ENCODE measurements around the gene ARVCF.

DNA sequence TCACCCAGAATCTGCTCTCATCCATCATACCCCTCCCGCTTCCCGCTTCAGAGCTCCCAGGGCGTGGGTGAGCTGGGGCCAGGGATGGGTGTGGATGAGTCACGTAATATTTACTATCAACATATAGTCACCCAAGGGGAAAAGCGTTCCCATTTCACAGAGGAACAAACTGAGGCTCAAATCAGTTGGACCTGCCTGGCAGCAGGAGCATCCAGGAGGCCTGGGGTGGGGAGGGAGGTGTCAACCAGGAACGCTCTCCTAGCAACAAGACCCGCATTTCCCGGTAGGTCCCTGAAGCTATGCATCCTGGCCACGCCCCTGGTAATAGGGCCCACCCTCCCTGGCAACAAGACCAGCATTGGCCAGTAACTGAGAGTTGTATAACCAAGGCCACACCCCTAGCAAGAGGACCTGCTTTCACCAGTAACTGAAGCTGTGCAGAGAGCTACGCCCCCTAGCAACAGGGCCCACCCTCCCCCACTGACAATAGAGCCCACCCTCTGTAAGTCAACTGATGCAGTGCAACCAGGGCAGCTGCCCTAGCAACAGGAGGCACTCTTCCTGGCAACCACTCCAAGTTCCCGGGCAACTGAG, 42.3 kb downstream of the ARVCF start:
- TF ChIP-seq, protein P1, sequence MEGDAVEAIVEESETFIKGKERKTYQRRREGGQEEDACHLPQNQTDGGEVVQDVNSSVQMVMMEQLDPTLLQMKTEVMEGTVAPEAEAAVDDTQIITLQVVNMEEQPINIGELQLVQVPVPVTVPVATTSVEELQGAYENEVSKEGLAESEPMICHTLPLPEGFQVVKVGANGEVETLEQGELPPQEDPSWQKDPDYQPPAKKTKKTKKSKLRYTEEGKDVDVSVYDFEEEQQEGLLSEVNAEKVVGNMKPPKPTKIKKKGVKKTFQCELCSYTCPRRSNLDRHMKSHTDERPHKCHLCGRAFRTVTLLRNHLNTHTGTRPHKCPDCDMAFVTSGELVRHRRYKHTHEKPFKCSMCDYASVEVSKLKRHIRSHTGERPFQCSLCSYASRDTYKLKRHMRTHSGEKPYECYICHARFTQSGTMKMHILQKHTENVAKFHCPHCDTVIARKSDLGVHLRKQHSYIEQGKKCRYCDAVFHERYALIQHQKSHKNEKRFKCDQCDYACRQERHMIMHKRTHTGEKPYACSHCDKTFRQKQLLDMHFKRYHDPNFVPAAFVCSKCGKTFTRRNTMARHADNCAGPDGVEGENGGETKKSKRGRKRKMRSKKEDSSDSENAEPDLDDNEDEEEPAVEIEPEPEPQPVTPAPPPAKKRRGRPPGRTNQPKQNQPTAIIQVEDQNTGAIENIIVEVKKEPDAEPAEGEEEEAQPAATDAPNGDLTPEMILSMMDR (conservative IDR thresholded peaks at IDR 0.05; ENCODE audit: low read depth in 2 of 2) = no peak
- no peak for TF ChIP-seq POLR2AphosphoS5 (IDR thresholded peaks at IDR 0.05; ENCODE audit: low read depth)
- TF ChIP-seq, protein P2, sequence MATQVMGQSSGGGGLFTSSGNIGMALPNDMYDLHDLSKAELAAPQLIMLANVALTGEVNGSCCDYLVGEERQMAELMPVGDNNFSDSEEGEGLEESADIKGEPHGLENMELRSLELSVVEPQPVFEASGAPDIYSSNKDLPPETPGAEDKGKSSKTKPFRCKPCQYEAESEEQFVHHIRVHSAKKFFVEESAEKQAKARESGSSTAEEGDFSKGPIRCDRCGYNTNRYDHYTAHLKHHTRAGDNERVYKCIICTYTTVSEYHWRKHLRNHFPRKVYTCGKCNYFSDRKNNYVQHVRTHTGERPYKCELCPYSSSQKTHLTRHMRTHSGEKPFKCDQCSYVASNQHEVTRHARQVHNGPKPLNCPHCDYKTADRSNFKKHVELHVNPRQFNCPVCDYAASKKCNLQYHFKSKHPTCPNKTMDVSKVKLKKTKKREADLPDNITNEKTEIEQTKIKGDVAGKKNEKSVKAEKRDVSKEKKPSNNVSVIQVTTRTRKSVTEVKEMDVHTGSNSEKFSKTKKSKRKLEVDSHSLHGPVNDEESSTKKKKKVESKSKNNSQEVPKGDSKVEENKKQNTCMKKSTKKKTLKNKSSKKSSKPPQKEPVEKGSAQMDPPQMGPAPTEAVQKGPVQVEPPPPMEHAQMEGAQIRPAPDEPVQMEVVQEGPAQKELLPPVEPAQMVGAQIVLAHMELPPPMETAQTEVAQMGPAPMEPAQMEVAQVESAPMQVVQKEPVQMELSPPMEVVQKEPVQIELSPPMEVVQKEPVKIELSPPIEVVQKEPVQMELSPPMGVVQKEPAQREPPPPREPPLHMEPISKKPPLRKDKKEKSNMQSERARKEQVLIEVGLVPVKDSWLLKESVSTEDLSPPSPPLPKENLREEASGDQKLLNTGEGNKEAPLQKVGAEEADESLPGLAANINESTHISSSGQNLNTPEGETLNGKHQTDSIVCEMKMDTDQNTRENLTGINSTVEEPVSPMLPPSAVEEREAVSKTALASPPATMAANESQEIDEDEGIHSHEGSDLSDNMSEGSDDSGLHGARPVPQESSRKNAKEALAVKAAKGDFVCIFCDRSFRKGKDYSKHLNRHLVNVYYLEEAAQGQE (IDR thresholded peaks at IDR 0.05; ENCODE audit: unreplicated experiment) = no peak
- no peak for TF ChIP-seq EZH2 (IDR thresholded peaks at IDR 0.05; ENCODE audit: low read depth, unreplicated experiment)
- 0 out of 2 replicates have a peak, but pooled peaks have one; percentile 8 for TF ChIP-seq CREB1 (CRISPR knock-in tag; IDR thresholded peaks at IDR 0.05; ENCODE audit: low read depth)
- no peak for TF ChIP-seq EZH2phosphoT487 (IDR thresholded peaks at IDR 0.05; ENCODE audit: unreplicated experiment)
- TF ChIP-seq ZNF331 (CRISPR knock-in tag; IDR thresholded peaks at IDR 0.05; ENCODE audit: low read depth) = no peak
- no peak for TF ChIP-seq JUNB (IDR thresholded peaks at IDR 0.05; ENCODE audit: unreplicated experiment)
- TF ChIP-seq, protein P3, sequence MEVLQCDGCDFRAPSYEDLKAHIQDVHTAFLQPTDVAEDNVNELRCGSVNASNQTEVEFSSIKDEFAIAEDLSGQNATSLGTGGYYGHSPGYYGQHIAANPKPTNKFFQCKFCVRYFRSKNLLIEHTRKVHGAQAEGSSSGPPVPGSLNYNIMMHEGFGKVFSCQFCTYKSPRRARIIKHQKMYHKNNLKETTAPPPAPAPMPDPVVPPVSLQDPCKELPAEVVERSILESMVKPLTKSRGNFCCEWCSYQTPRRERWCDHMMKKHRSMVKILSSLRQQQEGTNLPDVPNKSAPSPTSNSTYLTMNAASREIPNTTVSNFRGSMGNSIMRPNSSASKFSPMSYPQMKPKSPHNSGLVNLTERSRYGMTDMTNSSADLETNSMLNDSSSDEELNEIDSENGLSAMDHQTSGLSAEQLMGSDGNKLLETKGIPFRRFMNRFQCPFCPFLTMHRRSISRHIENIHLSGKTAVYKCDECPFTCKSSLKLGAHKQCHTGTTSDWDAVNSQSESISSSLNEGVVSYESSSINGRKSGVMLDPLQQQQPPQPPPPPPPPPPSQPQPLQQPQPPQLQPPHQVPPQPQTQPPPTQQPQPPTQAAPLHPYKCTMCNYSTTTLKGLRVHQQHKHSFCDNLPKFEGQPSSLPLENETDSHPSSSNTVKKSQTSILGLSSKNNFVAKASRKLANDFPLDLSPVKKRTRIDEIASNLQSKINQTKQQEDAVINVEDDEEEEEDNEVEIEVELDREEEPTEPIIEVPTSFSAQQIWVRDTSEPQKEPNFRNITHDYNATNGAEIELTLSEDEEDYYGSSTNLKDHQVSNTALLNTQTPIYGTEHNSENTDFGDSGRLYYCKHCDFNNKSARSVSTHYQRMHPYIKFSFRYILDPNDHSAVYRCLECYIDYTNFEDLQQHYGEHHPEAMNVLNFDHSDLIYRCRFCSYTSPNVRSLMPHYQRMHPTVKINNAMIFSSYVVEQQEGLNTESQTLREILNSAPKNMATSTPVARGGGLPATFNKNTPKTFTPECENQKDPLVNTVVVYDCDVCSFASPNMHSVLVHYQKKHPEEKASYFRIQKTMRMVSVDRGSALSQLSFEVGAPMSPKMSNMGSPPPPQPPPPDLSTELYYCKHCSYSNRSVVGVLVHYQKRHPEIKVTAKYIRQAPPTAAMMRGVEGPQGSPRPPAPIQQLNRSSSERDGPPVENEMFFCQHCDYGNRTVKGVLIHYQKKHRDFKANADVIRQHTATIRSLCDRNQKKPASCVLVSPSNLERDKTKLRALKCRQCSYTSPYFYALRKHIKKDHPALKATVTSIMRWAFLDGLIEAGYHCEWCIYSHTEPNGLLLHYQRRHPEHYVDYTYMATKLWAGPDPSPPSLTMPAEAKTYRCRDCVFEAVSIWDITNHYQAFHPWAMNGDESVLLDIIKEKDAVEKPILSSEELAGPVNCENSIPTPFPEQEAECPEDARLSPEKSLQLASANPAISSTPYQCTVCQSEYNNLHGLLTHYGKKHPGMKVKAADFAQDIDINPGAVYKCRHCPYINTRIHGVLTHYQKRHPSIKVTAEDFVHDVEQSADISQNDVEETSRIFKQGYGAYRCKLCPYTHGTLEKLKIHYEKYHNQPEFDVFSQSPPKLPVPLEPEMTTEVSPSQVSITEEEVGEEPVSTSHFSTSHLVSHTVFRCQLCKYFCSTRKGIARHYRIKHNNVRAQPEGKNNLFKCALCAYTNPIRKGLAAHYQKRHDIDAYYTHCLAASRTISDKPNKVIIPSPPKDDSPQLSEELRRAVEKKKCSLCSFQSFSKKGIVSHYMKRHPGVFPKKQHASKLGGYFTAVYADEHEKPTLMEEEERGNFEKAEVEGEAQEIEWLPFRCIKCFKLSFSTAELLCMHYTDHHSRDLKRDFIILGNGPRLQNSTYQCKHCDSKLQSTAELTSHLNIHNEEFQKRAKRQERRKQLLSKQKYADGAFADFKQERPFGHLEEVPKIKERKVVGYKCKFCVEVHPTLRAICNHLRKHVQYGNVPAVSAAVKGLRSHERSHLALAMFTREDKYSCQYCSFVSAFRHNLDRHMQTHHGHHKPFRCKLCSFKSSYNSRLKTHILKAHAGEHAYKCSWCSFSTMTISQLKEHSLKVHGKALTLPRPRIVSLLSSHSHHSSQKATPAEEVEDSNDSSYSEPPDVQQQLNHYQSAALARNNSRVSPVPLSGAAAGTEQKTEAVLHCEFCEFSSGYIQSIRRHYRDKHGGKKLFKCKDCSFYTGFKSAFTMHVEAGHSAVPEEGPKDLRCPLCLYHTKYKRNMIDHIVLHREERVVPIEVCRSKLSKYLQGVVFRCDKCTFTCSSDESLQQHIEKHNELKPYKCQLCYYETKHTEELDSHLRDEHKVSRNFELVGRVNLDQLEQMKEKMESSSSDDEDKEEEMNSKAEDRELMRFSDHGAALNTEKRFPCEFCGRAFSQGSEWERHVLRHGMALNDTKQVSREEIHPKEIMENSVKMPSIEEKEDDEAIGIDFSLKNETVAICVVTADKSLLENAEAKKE (CRISPR knock-in tag; IDR thresholded peaks at IDR 0.05) = no peak
- TF ChIP-seq, protein P4, sequence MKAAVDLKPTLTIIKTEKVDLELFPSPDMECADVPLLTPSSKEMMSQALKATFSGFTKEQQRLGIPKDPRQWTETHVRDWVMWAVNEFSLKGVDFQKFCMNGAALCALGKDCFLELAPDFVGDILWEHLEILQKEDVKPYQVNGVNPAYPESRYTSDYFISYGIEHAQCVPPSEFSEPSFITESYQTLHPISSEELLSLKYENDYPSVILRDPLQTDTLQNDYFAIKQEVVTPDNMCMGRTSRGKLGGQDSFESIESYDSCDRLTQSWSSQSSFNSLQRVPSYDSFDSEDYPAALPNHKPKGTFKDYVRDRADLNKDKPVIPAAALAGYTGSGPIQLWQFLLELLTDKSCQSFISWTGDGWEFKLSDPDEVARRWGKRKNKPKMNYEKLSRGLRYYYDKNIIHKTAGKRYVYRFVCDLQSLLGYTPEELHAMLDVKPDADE (IDR thresholded peaks at IDR 0.05) = no peak
- no peak for TF ChIP-seq ZNF114 (CRISPR knock-in tag; IDR thresholded peaks at IDR 0.05)
- no peak for TF ChIP-seq NANOG (IDR thresholded peaks at IDR 0.05; ENCODE audit: borderline replicate concordance)
- no peak for TF ChIP-seq STAT1 (IDR thresholded peaks at IDR 0.05; ENCODE audit: unreplicated experiment)
